CD4-positive, alpha-beta T cell treated with Interleukin-4 for 1 hour (primary cell): Measurements from ENCODE around the gene SLC5A2.

ENCODE experiments used
- DNase-seq, 2 donors: peaks; one replicate each; pipeline ENCODE4 v3.0.0-alpha.2; 2020 to 2022

The SLC5A2 gene

DNA sequence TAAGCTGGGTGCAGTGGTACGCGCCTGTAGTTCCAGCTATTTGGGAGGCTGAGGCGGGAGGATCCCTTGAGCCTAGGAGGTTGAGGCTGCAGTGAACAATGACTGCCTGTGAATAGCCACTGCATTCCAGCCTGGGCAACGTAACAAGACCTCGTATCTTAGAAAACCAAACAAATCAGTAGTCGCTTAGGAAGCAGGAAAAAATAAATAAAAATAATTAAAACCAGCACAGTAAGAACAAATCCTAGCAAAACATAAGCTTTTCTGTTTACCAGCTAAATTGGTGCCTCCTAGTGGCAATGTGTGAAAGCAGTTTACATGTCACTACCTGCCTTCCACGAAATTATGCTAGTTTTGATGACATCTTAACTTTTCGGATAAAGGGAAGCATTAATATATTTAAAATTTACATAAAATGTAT, 22.3 kb upstream of the SLC5A2 start:
- DNase-seq, result peak in 1 of 2 donors; percentile 69

DNA sequence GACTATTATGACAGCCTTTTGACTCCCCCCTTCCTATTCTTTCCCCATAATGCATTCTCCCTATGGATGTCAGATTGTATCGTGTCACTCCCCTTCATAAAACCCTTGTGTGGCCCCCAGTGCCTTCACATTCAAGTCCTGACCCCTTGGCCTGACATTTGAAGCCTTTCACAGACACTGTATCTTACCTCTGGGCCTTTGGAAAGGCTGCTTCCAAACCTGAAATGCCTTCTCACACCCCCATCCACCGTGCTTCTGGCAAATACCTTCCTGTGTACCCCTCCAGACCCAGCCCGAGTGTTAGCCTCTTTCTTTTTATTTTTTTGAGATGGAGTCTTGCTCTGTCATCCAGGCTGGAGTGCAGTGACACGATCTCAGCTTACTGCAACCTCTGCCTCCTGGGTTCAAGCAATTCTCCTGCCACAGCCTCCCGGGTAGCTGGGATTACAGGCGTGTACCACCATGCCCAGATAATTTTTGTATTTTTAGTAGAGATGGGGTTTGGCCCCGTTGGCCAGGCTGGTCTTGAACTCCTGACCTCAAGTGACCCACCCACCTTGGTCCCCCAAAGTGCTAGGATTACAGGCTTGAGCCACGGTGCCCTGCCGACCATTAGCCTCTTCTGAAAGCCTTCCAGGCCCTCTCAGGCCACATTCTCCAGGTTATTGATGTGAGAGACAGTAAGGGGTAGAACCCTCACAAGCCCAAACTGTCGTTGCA, 21.6 kb upstream of the SLC5A2 start:
- DNase-seq, result no peak

DNA sequence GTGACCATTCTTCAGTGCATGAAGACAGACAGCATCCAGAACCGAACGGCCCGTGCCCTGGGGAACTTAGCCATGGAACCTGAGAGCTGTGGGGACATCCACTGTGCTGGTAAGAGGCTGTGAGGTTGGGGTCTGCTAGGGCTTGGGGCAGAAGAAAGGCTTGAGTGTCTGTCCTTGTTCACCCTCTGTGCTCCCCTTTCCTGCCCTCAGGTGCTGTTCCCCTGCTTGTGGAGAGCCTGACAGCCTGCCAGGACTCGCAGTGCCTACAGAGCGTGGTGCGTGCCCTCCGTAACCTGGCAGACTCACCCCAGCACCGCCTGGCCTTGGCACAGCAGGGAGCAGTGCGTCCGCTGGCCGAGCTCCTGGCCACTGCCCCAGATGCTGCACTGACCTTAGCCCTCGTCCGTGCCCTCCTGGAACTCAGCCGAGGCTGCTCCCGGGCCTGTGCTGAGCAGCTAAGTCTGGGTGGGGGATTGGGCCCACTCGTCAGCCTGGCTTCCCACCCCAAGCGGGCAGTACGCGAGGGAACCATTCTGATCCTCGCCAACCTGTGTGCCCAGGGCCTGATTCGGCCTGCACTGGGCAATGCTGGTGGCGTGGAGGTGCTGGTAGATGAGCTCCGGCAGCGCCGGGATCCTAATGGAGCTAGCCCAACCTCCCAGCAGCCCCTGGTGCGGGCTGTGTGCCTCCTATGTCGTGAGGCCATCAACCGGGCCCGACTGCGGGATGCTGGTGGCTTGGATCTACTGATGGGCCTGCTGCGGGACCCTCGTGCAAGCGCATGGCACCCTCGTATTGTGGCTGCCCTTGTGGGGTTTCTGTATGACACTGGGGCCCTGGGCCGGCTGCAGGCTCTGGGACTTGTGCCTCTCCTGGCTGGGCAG, 20.8 kb upstream of the SLC5A2 start:
- no peak for DNase-seq

DNA sequence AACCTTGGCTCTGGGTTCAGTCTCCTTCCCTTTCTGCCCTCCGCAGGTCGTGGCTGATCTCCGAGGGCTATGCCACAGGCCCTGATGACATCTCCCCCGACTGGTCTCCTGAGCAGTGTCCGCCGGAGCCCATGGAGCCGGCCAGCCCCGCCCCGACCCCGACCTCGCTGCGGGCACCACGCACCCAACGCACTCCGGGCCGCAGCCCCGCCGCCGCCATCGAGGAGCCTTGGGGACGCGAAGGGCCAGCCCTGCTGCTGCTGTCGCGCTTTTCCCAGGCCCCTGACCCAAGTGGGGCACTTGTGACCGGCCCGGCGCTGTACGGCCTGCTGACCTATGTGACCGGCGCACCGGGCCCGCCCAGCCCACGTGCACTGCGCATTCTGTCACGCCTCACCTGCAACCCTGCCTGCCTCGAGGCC, 18.6 kb upstream of the SLC5A2 start:
- DNase-seq, result no peak

DNA sequence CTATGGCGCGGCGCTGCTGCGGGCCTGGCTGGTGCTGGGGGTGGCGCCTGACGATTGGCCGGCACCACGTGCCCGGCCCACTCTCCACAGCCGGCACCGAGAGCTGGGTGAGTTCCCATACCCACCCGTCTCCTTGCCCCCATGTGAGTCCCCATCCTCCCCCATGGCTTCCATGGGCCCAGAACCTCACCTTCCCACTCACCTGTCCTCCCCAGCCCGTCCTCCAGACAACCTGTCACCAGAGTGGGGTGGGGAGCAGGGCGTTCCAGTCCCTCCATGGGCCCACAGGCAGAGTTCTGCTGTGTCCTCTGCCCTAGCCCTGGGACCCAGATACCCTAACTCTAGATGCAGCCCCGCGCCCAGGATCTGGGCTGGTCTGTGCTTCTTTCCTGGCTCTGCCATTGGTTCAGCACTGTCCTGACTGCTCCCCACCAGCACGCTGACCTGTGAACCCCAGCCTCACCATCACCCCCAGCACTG, 18.1 kb upstream of the SLC5A2 start:
- no peak for DNase-seq

DNA sequence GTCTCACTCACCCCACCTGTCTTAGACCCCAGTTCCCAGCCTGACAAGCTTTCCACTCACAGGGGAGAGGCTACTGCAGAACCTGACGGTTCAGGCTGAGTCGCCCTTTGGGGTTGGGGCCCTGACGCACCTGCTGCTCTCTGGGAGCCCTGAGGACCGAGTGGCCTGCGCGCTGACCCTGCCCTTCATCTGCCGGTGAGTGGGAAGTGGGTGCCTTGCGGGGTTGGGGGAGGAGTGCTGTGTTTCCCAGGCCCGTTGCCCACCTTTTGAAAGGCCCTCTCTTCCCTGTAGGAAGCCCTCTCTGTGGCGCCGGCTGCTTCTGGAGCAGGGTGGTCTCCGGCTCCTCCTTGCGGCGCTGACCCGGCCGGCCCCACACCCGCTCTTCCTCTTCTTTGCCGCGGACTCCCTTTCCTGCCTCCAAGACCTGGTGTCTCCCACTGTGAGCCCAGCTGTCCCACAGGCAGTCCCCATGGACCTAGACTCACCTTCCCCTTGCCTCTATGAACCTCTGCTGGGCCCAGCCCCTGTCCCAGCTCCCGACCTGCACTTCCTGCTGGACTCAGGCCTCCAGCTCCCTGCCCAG, 17.0 kb upstream of the SLC5A2 start:
- no peak for DNase-seq

DNA sequence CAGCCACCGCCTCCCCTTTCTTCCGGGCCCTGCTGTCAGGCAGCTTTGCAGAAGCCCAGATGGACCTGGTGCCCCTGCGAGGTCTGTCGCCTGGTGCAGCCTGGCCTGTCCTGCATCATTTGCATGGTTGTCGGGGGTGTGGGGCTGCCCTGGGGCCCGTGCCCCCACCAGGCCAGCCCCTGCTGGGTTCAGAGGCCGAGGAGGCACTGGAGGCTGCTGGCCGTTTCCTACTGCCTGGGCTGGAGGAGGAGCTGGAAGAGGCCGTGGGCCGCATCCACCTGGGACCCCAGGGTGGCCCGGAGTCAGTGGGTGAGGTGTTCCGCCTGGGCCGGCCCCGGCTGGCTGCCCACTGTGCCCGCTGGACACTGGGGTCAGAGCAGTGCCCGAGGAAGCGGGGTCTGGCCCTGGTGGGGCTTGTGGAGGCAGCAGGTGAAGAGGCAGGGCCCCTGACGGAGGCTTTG, 16.5 kb upstream of the SLC5A2 start:
- DNase-seq, result no peak

DNA sequence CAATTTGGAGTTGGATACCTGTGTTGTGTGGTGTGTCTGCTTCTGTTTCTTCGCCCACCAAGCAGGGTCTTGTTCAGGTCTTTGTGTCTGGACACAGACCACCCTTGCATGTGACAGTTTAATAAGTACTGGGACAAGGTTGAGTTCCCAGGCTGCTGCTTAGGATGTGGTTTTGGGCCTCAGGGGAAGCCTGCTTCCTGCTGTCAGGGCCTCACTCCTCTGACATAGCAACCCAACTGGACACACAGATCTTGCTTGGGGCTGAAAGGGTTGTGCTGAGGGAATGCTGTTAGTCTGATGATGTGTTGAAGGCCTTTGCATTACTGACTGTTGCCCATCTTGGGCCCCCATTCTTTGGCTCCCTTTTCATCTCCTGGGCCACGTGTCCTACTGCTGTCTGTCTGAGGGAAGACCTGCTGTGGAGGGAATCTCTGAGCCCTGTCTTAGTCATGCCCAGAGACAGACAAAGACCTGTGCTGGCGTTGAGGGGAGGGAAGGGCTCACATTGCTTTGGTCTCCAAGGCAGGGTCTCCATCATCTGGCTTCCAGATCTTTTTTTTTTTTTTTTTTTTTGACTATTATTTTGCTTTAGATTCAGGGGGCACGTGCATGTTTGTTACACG, 15.7 kb upstream of the SLC5A2 start:
- DNase-seq, result no peak

DNA sequence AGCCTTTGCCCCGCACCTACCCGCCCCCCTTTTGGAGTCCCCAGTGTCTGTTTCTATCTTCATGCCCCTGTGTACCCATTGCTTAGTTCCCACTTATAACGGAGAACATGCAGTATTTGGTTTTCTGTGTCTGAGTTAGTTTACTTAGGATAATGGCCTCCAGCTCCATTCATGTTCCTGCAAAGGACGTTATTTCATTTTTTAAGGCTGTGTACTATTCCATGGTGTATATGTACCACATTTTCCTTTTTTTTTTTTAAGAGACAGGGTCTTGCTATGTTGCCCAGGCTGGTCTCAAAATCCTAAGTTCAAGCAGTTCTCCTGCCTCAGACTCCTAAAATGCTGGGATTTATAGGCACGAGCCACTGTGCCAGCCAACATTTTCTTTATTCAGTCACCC, 15.1 kb upstream of the SLC5A2 start:
- no peak for DNase-seq

DNA sequence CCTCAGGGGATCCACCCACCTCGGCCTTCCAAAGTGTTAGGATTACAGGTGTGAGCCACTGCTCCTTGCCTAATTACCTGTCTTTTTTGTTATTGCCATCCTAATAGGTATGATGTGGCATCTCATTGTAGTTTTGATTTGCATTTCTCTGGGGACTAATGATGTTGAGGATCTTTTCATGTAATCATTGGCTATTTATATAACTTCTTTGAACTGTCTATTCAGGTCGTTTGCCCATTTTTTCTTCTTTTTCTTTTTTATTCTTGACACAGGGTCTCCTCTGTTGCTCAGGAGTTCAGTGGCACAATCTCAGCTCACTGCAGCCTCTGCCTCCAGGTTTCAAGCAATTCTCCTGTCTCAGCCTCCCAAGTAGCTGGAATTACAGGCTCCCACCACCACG, 12.3 kb upstream of the SLC5A2 start:
- DNase-seq, result no peak

DNA sequence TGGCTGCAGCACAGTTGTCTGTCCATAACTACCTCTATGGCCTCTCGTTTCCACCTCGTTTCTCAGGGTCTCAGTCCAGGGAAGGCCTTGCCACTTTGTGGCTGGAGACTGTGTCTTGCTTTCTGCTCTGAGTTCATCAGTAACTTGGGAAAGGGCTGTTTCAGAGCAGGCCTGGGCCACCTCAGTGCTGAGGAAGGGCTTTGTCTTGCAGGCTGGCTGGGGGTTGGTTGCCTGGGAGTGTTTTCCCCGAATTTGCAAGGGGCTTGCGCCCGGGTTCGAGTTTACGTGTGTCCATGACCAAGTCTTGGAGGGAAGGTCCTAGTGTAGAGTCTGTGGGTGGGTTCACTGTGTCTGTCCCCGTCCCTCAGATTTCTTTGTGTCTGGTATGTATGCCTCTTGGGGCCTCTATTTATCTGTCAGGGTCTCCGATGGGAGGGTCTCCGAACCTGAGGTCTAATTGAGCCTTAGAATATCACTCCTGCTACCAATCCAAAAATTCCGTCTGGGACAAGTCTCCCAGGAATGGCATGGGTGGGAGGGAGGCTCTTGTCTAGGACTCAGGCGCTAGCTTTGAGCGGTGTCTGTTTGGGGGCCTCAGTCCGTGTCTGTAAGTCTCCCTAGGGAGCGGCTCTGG, 11.6 kb upstream of the SLC5A2 start:
- DNase-seq, result no peak

DNA sequence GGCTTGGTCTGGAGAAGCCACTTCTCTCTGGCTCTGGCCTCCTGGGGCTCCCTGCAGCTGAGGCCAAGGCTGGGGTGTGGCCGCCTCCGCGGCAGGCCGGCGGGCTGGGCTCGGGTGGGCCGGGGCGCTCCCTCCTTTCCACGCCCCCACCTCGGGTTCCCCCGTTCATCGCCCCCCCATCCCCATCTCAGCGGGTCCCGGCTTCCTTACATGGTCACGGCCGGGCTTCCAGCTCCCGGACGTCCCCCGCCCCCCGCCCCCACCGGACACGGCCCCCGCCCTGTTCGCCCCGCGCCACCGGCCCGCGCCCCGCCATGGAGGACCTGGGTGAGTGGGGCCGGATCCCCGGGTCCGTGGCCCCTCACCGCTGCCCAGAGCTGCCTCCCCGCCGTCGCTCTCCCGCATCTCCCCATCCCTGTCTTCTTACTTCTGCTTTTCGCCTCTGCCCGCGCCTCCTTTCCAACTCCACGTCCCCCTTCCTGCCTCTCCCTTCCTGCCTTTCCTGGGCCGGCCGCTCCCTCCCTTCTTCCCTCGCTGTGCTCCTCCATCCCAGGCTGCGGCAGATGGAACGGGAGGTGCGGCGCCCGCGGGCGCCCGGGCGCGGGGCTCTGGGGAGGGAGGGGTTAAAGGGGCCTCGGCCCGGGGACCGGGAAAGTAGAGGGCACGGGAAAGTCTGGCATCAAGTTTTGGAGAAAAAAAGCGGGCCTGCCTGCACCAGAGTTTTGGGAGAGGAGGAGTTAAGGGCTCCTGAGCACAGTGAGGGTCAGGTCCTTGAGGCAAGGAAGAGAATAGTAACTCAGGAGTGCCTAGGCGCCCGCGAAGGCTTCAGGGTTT, 10.8 kb upstream of the SLC5A2 start, which contains the start of gene TGFB1I1:
TSS of gene TGFB1I1 (plus strand) at position 278 of the 834 bp plus-strand sequence. CDS start at position 315, 37 bp downstream.
- DNase-seq, result no peak

DNA sequence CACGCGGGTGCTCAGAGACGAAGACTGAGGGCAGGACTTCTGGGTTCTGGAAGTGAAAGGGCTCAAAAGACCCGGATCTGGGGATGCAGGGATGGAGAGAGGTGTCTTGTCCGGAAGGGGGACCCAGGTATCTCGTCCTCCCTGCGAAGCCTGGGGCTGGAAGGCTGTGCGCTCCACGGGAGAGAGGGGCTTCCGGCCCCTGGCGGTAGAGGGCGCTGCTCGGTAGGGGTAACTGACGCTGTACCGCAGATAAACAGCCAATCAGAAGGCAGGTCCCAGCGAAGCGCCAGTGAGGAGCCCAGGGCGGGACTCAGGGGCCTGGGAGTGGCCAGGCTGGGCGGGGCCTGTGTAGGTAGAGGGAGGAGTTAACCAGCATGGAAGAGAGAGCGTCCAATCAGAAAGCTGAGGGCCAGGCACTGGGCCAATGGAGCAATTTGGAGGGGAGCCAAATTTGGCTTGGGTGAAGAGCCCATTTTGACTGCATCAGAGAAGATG, 10.2 kb upstream of the SLC5A2 start:
- peak; percentile 52 to 60 for DNase-seq

DNA sequence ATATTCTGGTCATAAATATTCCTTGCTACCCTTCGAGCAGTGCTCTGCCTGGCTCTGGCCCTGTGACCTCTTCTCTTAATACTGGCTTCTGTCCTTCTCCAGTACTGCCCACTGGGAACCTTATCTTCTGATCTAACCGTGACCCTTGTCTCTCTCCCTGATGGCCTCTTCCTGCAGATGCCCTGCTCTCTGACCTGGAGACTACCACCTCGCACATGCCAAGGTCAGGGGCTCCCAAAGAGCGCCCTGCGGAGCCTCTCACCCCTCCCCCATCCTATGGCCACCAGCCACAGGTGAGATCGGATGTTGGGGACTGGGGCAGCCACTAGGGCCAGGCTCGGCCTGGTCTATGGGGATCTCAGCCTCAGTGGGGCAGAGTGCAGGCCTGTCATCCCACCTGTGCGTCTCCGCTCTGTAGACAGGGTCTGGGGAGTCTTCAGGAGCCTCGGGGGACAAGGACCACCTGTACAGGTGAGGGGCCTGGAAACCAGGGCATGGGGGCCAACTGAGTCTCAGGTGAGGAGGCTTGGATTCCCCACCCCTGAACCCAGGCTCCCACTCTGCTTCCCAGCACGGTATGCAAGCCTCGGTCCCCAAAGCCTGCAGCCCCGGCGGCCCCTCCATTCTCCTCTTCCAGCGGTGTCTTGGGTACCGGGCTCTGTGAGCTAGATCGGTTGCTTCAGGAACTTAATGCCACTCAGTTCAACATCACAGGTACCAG, 9.5 kb upstream of the SLC5A2 start:
- no peak for DNase-seq

DNA sequence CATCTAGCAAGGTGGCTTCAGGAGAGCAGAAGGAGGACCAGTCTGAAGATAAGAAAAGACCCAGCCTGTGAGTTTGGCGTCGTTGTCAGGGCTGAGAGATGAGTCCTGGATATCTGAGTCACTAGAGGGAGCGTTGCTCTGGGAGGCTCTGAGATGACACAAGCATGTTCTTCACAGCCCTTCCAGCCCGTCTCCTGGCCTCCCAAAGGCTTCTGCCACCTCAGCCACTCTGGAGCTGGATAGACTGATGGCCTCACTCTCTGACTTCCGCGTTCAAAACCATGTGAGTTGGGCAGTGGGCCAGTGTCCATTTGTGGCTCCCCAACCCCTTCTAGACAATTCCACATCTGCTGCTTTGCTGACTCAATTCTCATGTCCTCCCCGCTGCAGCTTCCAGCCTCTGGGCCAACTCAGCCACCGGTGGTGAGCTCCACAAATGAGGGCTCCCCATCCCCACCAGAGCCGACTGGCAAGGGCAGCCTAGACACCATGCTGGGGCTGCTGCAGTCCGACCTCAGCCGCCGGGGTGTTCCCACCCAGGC, 8.7 kb upstream of the SLC5A2 start:
- DNase-seq, result no peak

DNA sequence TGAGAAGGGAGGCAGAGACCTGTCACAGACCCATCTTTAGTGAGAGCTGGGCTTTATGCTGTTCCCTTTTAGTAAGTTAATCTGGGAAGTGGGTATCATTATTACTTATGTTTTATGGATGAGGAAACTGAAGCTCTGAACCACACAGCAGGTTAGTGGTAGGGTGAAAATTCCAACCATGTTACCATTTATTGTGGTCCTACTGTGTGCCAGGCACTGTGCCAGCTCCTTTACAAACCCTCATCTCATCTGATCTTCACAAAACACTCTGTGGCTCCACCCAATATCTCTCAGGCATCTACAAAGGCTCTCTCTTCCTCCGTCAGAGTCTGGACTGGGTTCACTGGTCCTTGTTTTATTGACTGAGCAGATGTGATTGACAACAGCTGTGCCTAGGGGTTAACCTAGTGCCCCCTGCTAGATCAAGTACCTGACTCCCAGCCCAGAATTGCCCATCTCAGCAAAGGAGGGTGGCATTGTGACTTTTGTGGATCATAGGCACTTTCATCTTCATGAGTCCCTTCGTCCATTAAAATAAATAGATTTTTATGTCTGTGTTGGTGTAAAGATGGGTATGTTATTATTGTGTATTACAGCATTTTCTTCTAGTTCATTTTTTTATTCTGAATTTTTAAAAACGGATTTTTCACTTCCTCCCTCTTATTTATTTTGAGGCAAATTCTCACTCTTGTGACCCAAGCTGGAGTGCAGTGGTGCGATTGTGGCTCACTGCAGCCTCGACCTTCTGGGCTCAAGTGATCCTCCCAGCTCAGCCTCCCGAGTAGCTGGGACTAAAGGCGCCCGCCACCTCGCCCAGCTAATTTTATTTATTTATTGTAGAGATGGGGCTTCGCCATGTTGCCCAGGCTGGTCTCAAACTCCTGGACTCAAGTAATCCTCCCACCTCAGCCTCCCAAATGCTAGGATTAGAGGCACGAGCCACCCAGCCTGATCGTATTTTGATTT, 7.9 kb upstream of the SLC5A2 start:
- DNase-seq, result no peak

DNA sequence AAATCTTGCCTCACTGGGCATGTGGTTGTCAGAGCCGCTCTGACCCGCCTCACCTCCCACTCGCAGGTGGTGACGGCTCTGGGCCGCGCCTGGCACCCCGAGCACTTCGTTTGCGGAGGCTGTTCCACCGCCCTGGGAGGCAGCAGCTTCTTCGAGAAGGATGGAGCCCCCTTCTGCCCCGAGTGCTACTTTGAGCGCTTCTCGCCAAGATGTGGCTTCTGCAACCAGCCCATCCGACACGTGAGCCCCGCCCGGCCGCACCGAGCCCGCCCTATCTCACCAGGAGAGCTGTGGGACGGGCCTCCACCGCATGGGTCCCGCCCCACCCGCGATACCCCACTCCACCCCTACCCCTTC, 7.0 kb upstream of the SLC5A2 start:
- DNase-seq, result peak in 1 of 2 donors; percentile 38

DNA sequence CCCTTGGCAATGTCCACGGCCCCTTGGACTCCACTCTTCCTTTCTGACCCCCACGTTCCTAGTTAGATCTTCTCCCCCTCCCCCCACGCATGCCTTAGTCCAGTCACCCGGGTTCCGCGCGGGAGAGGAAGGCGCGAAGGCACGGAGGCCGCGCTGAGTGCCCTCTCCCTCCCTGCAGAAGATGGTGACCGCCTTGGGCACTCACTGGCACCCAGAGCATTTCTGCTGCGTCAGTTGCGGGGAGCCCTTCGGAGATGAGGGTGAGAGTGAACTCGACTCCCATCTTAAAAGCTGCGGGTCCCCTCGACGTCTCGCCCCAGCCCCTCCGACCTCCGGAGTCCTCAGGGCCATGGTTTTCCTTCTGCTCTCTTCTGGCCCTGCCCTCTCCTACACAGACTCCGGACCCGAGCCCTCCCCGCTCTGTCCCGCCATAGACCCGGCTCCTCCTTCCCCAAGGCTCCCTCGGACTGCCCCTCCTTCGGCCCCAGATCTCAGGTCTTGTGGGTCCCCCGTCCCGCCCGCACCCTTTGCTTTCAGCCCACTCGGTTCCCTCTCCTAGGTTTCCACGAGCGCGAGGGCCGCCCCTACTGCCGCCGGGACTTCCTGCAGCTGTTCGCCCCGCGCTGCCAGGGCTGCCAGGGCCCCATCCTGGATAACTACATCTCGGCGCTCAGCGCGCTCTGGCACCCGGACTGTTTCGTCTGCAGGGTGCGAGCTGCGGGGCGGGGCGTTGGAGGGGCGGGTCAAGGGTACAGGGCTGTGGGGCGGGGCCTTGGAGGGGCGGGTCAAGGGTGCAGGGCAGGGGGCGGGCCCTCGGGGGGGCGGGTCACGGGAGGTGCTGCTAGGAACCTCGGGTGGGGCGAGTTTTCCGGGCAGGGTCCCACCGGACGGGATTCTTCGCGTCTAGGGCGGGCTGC, 6.4 kb upstream of the SLC5A2 start:
- DNase-seq, result peak; percentile 89 to 91
